Fibroblast of lung (primary cell): ENCODE data around the gene KLHL6. TPM values are rescaled to one million over a fixed set of nuclear protein-coding genes. Genes with fewer than 3 reads are reported as not detected.

Experiments
- DNase-seq, 2 donors: peaks; one replicate each; pipeline versions ENCODE4 v3.0.0 to v3.0.0-alpha.2; 2010; ENCODE audit warnings: low read depth in 2 of 2
- H2AFZ ChIP-seq: 2 replicates; pipeline ENCODE4 v1.5.1; 2012; ENCODE audit warnings: low read length, control low read depth, inconsistent platforms
- H3K27ac ChIP-seq: 2 replicates; pipeline ENCODE4 v1.5.1; 2011; ENCODE audit warnings: low read length, control low read depth; ENCODE audit not compliant: insufficient read depth
- H3K27me3 ChIP-seq: 2 replicates; pipeline ENCODE4 v1.5.1; 2011; ENCODE audit warnings: mild to moderate bottlenecking, low read length; ENCODE audit not compliant: control insufficient read depth, insufficient read depth
- H3K36me3 ChIP-seq: 2 replicates; pipeline ENCODE4 v1.5.1; 2011; ENCODE audit warnings: low read length; ENCODE audit not compliant: control insufficient read depth, insufficient read depth
- H3K4me1 ChIP-seq: 2 replicates; pipeline ENCODE4 v1.5.1; 2011; ENCODE audit warnings: low read length; ENCODE audit not compliant: control insufficient read depth, insufficient read depth; ENCODE audit errors: extremely low read depth
- H3K4me2 ChIP-seq: 2 replicates; pipeline ENCODE4 v1.5.1; 2011; ENCODE audit warnings: low read length, control low read depth; ENCODE audit not compliant: insufficient read depth; ENCODE audit errors: extremely low read depth
- H3K4me3 ChIP-seq, 4 experiments: fragments of 200-600 bp in 1 of 4; sonication (generic) in 1 of 4; replicated peaks in 1 of 4; 2 replicates each; pipeline ENCODE4 v1.5.1; 2011 to 2016; ENCODE audit warnings: low read length in 4 of 4, low read depth in 3 of 4, mild to moderate bottlenecking in 3 of 4, control low read depth in 2 of 4, inconsistent platforms in 1 of 4, mixed read lengths in 1 of 4; ENCODE audit not compliant: insufficient read depth in 1 of 4; ENCODE audit errors: control extremely low read depth in 1 of 4
- H3K79me2 ChIP-seq: 2 replicates; pipeline ENCODE4 v1.5.1; 2012; ENCODE audit warnings: mild to moderate bottlenecking, low read length, inconsistent platforms; ENCODE audit not compliant: control insufficient read depth, insufficient read depth
- H3K9ac ChIP-seq: 2 replicates; pipeline ENCODE4 v1.5.1; 2011; ENCODE audit warnings: mild to moderate bottlenecking, low read length, control low read depth; ENCODE audit not compliant: insufficient read depth
- H3K9me3 ChIP-seq: 2 replicates; pipeline ENCODE4 v1.5.1; 2012; ENCODE audit warnings: low read depth, low read length; ENCODE audit not compliant: control insufficient read depth, insufficient read depth
- H4K20me1 ChIP-seq: 2 replicates; pipeline ENCODE4 v1.5.1; 2011; ENCODE audit warnings: low read length; ENCODE audit not compliant: control insufficient read depth, insufficient read depth; ENCODE audit errors: extremely low read depth
- CTCF ChIP-seq, 2 donors: IDR thresholded peaks in 1 of 2; conservative IDR thresholded peaks in 1 of 2; 1 replicate in 1 of 2; 2 replicates in 1 of 2; pipeline ENCODE4 v1.5.1; 2011 to 2012; ENCODE audit warnings: low read length in 2 of 2, control low read depth in 1 of 2, inconsistent platforms in 1 of 2, low read depth in 1 of 2, mild to moderate bottlenecking in 1 of 2
- EZH2 ChIP-seq: IDR thresholded peaks from 2 replicates; pipeline ENCODE4 v1.5.1; 2012; ENCODE audit warnings: low read length, control low read depth, mild to moderate bottlenecking; ENCODE audit errors: missing control alignments
- polyA plus RNA-seq, 2 donors: library from polyadenylated mRNA; depleted of rRNA in 1 of 2; stranded (reverse) in 1 of 2; unstranded in 1 of 2; fragments of >200 nt; gene quantifications; 2 replicates each; pipeline ENCODE4 v1.2.1, GENCODE V29; 2011 to 2012; ENCODE audit warnings: missing spikeins in 1 of 2
- total RNA-seq: library from RNA; depleted of rRNA; stranded (reverse); fragments of >200 nt; gene quantifications from 2 replicates; pipeline ENCODE4 v1.2.1, GENCODE V29; 2014

Gene KLHL6
- total and polyA plus RNA-seq, 2 donors (not counting 1 experiment from before 2014, with no cell fraction given) = not detected

DNA sequence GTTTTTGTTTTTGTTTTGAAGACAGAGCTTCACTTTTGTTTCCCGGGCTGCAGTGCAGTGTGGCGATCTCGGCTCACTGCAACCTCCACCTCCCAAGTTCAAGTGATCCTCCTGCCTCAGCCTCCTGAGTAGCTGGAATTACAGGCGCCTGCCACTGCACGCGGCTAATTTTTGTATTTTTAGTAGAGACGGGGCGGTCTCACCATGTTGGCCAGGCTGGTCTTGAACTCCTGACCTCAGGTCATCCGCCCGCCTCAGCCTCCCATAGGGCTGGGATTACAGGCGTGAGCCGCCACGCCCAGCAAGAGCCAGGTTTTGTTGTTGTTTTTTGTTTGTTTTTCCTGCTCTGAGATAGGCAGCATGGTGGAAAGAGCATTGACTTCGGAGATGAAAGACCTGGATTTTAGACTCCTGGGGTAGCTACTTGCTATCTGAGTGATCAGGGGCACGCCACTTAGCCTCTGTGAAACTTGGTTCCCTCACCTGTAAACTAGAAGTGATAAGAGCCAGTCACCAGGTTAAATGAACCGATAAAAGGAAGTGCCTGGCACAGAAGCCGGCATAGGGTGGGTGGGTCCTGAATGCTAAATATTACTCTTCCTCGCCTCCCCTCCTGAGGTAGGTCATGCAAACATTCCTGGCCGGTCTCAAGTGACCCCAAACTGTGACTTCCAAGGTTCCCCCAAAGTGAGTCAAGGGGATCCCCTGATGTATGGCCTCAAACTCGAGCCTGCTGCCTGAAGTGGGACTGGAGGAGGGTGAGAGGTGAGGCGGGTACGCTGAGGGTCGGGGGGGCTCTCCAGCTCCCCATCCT is 64.2 kb downstream of the KLHL6 start:
- no peak for DNase-seq
- no peaks in the 10 kb centered on the region for H3K36me3 ChIP-seq
- TF ChIP-seq EZH2 (no peak), CTCF (conservative IDR thresholded peaks at IDR 0.05 in 1 of 2, IDR thresholded peaks at IDR 0.05 in 1 of 2; ENCODE audit: low read depth in 1 of 2, low read length in 2 of 2) (no peak)
- no peaks in the 10 kb centered on the region for H4K20me1 ChIP-seq
- no peaks in the 10 kb centered on the region for H3K9me3 ChIP-seq
- no peak overlapping the region for H3K4me2 ChIP-seq
- no peak overlapping the region for H2AFZ ChIP-seq
- no peak overlapping the region for H3K4me3 ChIP-seq
- H3K27ac ChIP-seq = no peak overlapping the region
- no peaks in the 10 kb centered on the region for H3K79me2 ChIP-seq
- no peaks in the 10 kb centered on the region for H3K4me1 ChIP-seq
- H3K27me3 ChIP-seq = no peaks in the 10 kb centered on the region
- no peak overlapping the region for H3K9ac ChIP-seq

GRCh38 chr3:183490653-183491052 is 64.9 kb downstream of the KLHL6 start:
- Histone ChIP-seq H3K4me3 (no peak overlapping the region), H3K9ac (no peak overlapping the region), H3K4me2 (no peak overlapping the region), H4K20me1 (no peaks in the 10 kb centered on the region), H3K79me2 (no peaks in the 10 kb centered on the region), H3K9me3 (no peaks in the 10 kb centered on the region), H3K36me3 (no peaks in the 10 kb centered on the region), H3K4me1 (no peaks in the 10 kb centered on the region), H3K27me3 (no peaks in the 10 kb centered on the region), H3K27ac (no peak overlapping the region), H2AFZ (no peak overlapping the region)
- no peak for TF ChIP-seq CTCF (conservative IDR thresholded peaks at IDR 0.05 in 1 of 2, IDR thresholded peaks at IDR 0.05 in 1 of 2; ENCODE audit: low read depth in 1 of 2, low read length in 2 of 2)
- no peak for TF ChIP-seq EZH2
- peak in 1 of 2 donors; percentile 46 for DNase-seq

GRCh38 chr3:183490211-183490601 is 65.3 kb downstream of the KLHL6 start:
- Histone ChIP-seq H3K4me2 (no peak overlapping the region), H3K9ac (no peak overlapping the region), H3K79me2 (no peaks in the 10 kb centered on the region), H3K4me1 (no peaks in the 10 kb centered on the region), H2AFZ (no peak overlapping the region), H3K27ac (no peak overlapping the region), H4K20me1 (no peaks in the 10 kb centered on the region), H3K4me3 (no peak overlapping the region), H3K9me3 (no peaks in the 10 kb centered on the region), H3K27me3 (peaks cover under 1% of the 10 kb centered on the region), H3K36me3 (no peaks in the 10 kb centered on the region)
- TF ChIP-seq EZH2 = no peak
- TF ChIP-seq CTCF (conservative IDR thresholded peaks at IDR 0.05 in 1 of 2, IDR thresholded peaks at IDR 0.05 in 1 of 2; ENCODE audit: low read depth in 1 of 2, low read length in 2 of 2) = no peak
- no peak for DNase-seq
